ENCODE results near the gene MMP24OS.

The MMP24OS gene

DNA sequence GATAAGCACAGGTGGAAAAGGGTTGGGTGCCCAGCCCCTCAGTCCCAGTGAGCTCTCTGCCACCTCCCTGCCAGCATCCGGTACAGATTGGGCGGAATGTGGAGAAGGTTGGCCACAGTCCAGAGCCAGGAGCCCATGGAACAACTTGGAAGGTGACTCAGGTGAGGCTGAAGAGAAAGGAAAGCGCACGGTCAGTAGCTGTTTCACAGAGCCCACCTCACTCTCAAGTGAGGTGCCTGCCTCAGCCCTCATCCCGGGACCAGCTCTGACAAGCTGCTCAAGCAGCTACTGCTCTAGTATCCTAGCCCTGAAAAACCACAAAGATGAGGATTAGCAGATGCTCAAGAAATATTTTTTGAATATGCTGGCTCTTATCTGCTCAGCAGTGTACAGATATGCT is 1.1 kb upstream of the MMP24OS start:
- no peak for TF ChIP-seq FOXP2 (optimal IDR thresholded peaks at IDR 0.05; ENCODE audit: borderline replicate concordance, extremely low read depth, extremely low read length, insufficient read depth)
- no peak for TF ChIP-seq POLR2AphosphoS5 (IDR thresholded peaks at IDR 0.05; ENCODE audit: low read depth, low read length)
- no peak for TF ChIP-seq REST (IDR thresholded peaks at IDR 0.05; ENCODE audit: insufficient read depth in 1 of 2, low read depth in 2 of 2, low read length in 2 of 2)
- no peak for TF ChIP-seq TAF1 (IDR thresholded peaks at IDR 0.05; ENCODE audit: borderline replicate concordance, insufficient read depth, low read length)

DNA sequence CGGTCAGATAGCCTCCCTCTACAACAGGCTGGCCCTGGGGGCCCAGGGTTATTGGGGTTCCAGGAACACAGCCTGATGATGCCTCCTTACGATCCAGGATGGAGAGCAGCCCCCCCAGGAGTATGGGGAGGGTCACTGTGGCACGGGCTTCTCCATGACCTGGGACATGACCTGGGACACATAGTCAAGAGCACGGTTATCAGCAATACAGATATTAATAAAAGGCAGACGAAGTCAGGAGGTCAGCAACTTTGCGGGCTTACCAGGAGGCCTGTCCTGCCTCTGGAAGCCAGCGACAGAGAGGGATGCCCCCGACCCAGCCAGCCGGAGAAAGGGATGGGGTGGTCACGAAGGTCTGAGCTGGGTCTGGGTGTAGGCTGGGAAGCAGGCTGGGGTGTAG is 795 bp downstream of the MMP24OS start:
- TF ChIP-seq SIN3A (IDR thresholded peaks at IDR 0.05; ENCODE audit: borderline replicate concordance, insufficient read depth, low read length), result no peak
- no peak for TF ChIP-seq TAF1 (IDR thresholded peaks at IDR 0.05; ENCODE audit: borderline replicate concordance, insufficient read depth, low read length)
- no peak for TF ChIP-seq POLR2AphosphoS5 (IDR thresholded peaks at IDR 0.05; ENCODE audit: low read depth, low read length)
- no peak for TF ChIP-seq FOXP2 (optimal IDR thresholded peaks at IDR 0.05; ENCODE audit: borderline replicate concordance, extremely low read depth, extremely low read length, insufficient read depth)

GRCh38 chr20:35276408-35276807 is 1.5 kb downstream of the MMP24OS start:
- TF ChIP-seq POLR2AphosphoS5 (IDR thresholded peaks at IDR 0.05; ENCODE audit: low read depth, low read length) (no peak), REST (IDR thresholded peaks at IDR 0.05; ENCODE audit: insufficient read depth in 1 of 2, low read depth in 2 of 2, low read length in 2 of 2) (no peak)

- no peak for TF ChIP-seq FOXP2 (optimal IDR thresholded peaks at IDR 0.05; ENCODE audit: borderline replicate concordance, extremely low read depth, extremely low read length, insufficient read depth)
- TF ChIP-seq REST (IDR thresholded peaks at IDR 0.05; ENCODE audit: insufficient read depth in 1 of 2, low read depth in 2 of 2, low read length in 2 of 2), result no peak
- no peak for TF ChIP-seq SIN3A (IDR thresholded peaks at IDR 0.05; ENCODE audit: borderline replicate concordance, insufficient read depth, low read length)
- TF ChIP-seq TAF1 (IDR thresholded peaks at IDR 0.05; ENCODE audit: borderline replicate concordance, insufficient read depth, low read length), result no peak
- no peak for TF ChIP-seq POLR2AphosphoS5 (IDR thresholded peaks at IDR 0.05; ENCODE audit: low read depth, low read length)
These were observed 2.1 kb downstream of the MMP24OS start for GRCh38 chr20:35275741-35276251.

GRCh38 chr20:35274172-35275092 is 3.5 kb downstream of the MMP24OS start:
- TF ChIP-seq SIN3A (IDR thresholded peaks at IDR 0.05; ENCODE audit: borderline replicate concordance, insufficient read depth, low read length), result no peak
- TF ChIP-seq FOXP2 (optimal IDR thresholded peaks at IDR 0.05; ENCODE audit: borderline replicate concordance, extremely low read depth, extremely low read length, insufficient read depth), result no peak
- no peak for TF ChIP-seq REST (IDR thresholded peaks at IDR 0.05; ENCODE audit: insufficient read depth in 1 of 2, low read depth in 2 of 2, low read length in 2 of 2)
- TF ChIP-seq POLR2AphosphoS5 (IDR thresholded peaks at IDR 0.05; ENCODE audit: low read depth, low read length), result no peak
- TF ChIP-seq TAF1 (IDR thresholded peaks at IDR 0.05; ENCODE audit: borderline replicate concordance, insufficient read depth, low read length), result no peak

Data from PFSK-1 (cell line).